Ishikawa (cell line): ENCODE results near the gene IGSF3.

Experiments
- CEBPB ChIP-seq: IDR thresholded peaks from 2 replicates; pipeline ENCODE4 v1.6.1; 2012
- CREB1 ChIP-seq: IDR thresholded peaks from 2 replicates; pipeline ENCODE4 v1.6.1; 2012; ENCODE audit warnings: low read depth
- EGR1 ChIP-seq: IDR thresholded peaks from 2 replicates; pipeline ENCODE4 v1.6.1; 2012
- EP300 ChIP-seq: IDR thresholded peaks from 2 replicates; pipeline ENCODE4 v1.6.1; 2012; ENCODE audit warnings: borderline replicate concordance
- FOXM1 ChIP-seq: IDR thresholded peaks from 2 replicates; pipeline ENCODE4 v1.6.1; 2012; ENCODE audit warnings: low read depth, borderline replicate concordance
- NFIC ChIP-seq: IDR thresholded peaks from 2 replicates; pipeline ENCODE4 v1.6.1; 2012
- RAD21 ChIP-seq: IDR thresholded peaks from 2 replicates; pipeline ENCODE4 v1.6.1; 2012; ENCODE audit warnings: low read depth
- REST ChIP-seq: IDR thresholded peaks from 2 replicates; pipeline ENCODE4 v1.6.1; 2012; ENCODE audit warnings: low read depth, mild to moderate bottlenecking
- TAF1 ChIP-seq: IDR thresholded peaks from 2 replicates; pipeline ENCODE4 v1.6.1; 2012; ENCODE audit warnings: low read depth, mild to moderate bottlenecking
- TCF12 ChIP-seq: IDR thresholded peaks from 2 replicates; pipeline ENCODE4 v1.6.1; 2012; ENCODE audit warnings: low read depth
- TEAD4 ChIP-seq: IDR thresholded peaks from 2 replicates; pipeline ENCODE4 v1.6.1; 2012
- USF1 ChIP-seq: IDR thresholded peaks from 2 replicates; pipeline ENCODE4 v1.6.1; 2012
- YY1 ChIP-seq: IDR thresholded peaks from 2 replicates; pipeline ENCODE4 v1.6.1; 2012; ENCODE audit warnings: low read depth
- ZBTB7A ChIP-seq: IDR thresholded peaks from 2 replicates; pipeline ENCODE4 v1.6.1; 2012; ENCODE audit warnings: low read depth
- TF ChIP-seq, protein P1 (sequence below): IDR thresholded peaks from 2 replicates; pipeline ENCODE4 v1.6.1; 2012

Gene IGSF3

GRCh38 chr1:116654351-116654750 is 13.2 kb downstream of the IGSF3 start:
- no peak for TF ChIP-seq REST

DNA sequence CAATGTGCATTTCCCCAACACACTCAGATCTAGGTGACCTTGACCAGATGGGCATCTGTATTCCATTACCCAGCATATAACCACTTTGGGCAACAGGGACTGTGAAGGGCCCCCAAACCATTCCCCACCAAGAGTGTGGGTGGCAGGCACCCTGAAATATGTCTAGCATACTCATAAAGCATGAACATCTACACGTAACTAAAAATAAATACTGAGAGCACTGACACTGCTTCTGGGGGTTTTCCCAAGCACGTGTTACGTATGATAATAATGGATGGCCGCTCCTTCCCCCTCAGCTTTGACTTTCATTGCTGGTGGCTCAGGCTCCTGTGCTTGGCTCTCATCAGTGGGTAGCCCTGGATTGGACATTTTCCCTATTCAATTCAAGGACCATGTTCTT is 39.1 kb downstream of the IGSF3 start:
- no peak for TF ChIP-seq USF1
- TF ChIP-seq CEBPB = no peak
- no peak for TF ChIP-seq NFIC
- TF ChIP-seq EGR1 = no peak
- TF ChIP-seq YY1 = no peak
- no peak for TF ChIP-seq TEAD4
- no peak for TF ChIP-seq REST
- TF ChIP-seq EP300 = no peak
- no peak for TF ChIP-seq CREB1
- TF ChIP-seq ZBTB7A = no peak
- no peak for TF ChIP-seq TCF12
- no peak for TF ChIP-seq FOXM1
- TF ChIP-seq, protein P1, sequence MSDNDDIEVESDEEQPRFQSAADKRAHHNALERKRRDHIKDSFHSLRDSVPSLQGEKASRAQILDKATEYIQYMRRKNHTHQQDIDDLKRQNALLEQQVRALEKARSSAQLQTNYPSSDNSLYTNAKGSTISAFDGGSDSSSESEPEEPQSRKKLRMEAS = no peak
- no peak for TF ChIP-seq TAF1
- TF ChIP-seq RAD21 = no peak

DNA sequence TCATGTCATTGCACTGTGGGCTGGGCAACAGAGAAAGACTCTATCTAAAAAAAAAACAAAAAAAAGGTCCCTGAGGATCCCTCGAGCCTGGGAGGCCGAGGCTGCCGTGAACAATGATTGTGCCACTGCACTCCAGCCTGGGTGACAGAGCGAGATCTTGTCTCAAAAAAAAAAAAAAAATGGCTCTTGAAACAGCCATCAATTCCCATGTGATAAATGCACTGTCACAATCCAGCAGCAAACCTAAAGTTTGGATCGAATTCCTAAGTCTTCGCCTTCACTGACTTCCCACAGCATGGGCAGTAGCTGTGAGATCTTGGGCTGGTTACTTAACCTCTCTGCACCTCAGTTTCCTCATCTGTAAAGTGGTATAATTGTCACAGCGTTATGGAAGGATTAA is 43.5 kb downstream of the IGSF3 start:
- TF ChIP-seq NFIC = no peak
- TF ChIP-seq YY1 = no peak
- TF ChIP-seq EP300 = no peak
- no peak for TF ChIP-seq REST
- TF ChIP-seq, protein P1 = no peak
- TF ChIP-seq CREB1 = no peak

DNA sequence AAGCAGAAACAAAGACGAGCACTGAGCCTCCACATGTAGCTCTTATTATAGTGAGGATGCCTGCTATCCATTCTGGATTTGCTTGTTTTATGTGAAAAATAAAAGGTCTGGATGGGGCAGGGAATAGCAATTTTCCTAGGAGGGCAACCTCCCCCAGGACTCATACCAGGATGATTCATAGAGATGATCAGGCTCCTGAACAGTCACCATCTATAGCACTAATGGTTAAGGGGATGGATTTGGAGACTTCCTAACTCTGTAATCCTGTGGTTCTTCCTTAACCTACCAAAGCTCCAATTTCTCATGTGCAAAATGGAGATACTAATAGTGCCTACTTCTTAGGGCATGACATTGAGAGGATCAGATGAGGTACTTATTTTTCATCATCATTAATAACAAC is 62.2 kb downstream of the IGSF3 start:
- TF ChIP-seq NFIC = no peak
- no peak for TF ChIP-seq RAD21
- no peak for TF ChIP-seq TEAD4
- no peak for TF ChIP-seq ZBTB7A
- TF ChIP-seq CEBPB = no peak
- TF ChIP-seq EP300 = no peak
- no peak for TF ChIP-seq TCF12
- TF ChIP-seq, protein P1 = no peak
- no peak for TF ChIP-seq REST
- no peak for TF ChIP-seq TAF1
- no peak for TF ChIP-seq CREB1
- no peak for TF ChIP-seq USF1
- TF ChIP-seq EGR1 = no peak
- TF ChIP-seq FOXM1 = no peak
- no peak for TF ChIP-seq YY1
